Activated naive CD8-positive, alpha-beta T cell treated with anti-CD3 and anti-CD28 coated beads, Interleukin-2, amount 10 ng/mL, durations not matched to agents 7 days and 5 days (primary cell): ENCODE results near the gene ARHGEF10L. TPM values are rescaled to one million over a fixed set of nuclear protein-coding genes. Genes with fewer than 3 reads are reported as not detected.

Source experiments
- ATAC-seq: fragments of 150-1000 bp; cut with Tn5 transposase; one replicate; pipeline ENCODE4 v1.10.0; 2021; ENCODE audit warnings: low read depth, moderate library complexity
- POLR2A ChIA-PET: fragments of 350-600 bp; sonication (Branson Sonifier 250); formaldehyde crosslinking; loops from one replicate; lab custom pipeline; 2021; ENCODE audit warnings: antibody characterized with exemption; lab: Charles Lee
- DNase-seq: peaks from one replicate; pipeline ENCODE4 v3.0.0; 2021
- H3K27ac Mint-ChIP-seq: one replicate; pipeline ENCODE4 v1.8.0; 2022; ENCODE audit warnings: mild to moderate bottlenecking, mixed read lengths
- H3K27me3 Mint-ChIP-seq: one replicate; pipeline ENCODE4 v1.8.0; 2022; ENCODE audit warnings: mild to moderate bottlenecking, moderate library complexity, mixed read lengths
- H3K36me3 Mint-ChIP-seq: one replicate; pipeline ENCODE4 v1.8.0; 2021; ENCODE audit warnings: mild to moderate bottlenecking, mixed read lengths
- H3K4me1 Mint-ChIP-seq: one replicate; pipeline ENCODE4 v1.8.0; 2021; ENCODE audit warnings: mixed read lengths
- H3K4me3 Mint-ChIP-seq: one replicate; pipeline ENCODE4 v1.8.0; 2022; ENCODE audit warnings: mild to moderate bottlenecking, moderate library complexity, mixed read lengths
- H3K9me3 Mint-ChIP-seq: one replicate; pipeline ENCODE4 v1.8.0; 2021; ENCODE audit warnings: mixed read lengths
- total RNA-seq, 2 experiments: library from RNA; stranded (reverse); gene quantifications; one replicate each; pipeline ENCODE4 v1.2.3, GENCODE V29; 2021

ARHGEF10L gene
- total RNA-seq, 2 experiments from 2014 or later: 0.39 to 0.48 TPM

- H3K27me3 Mint-ChIP-seq: peaks cover 2% of the 10 kb centered on the region
- DNase-seq (no peak), ATAC-seq (no peak)
- no peak overlapping the region for H3K27ac Mint-ChIP-seq
- POLR2A ChIA-PET: no interaction called here
- no peaks in the 10 kb centered on the region for H3K9me3 Mint-ChIP-seq
- no peaks in the 10 kb centered on the region for H3K4me1 Mint-ChIP-seq
- no peaks in the 10 kb centered on the region for H3K36me3 Mint-ChIP-seq
- H3K4me3 Mint-ChIP-seq: no peak overlapping the region
Observed at GRCh38 chr1:17588048-17588871, 48.8 kb downstream of the ARHGEF10L start.

DNA sequence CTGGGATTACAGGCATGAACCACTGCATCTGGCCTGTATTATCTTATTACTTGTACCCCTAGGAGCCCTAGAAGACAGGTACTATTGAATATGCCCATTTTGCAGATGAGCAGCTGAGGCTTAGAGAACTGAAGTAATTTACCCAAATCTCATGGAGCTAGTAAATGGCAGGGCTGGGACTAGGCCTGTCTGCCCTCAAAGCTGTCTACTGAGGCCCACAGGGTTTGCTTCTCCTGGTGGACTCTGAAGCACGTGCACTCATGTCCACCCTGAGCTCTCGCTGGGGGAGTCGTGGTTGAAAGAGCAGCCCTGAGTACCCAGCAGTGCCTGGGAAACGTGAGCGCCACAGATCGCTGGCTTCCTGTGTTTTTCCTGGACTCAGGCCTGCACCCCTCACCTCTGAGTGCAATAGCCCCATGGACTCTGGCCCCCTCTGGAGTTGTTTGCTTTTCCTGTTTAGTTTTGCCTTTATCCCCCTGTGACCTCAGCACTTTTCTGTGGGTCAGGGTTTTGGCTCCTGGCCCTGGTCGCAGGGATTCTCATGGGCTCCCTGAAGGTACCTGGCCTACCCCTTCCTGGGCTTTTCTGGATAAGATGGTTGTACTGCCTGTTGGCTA is 52.4 kb downstream of the ARHGEF10L start:
- Mint-ChIP-seq H3K4me3 (no peak overlapping the region), H3K9me3 (no peaks in the 10 kb centered on the region), H3K27ac (no peak overlapping the region), H3K27me3 (peaks cover 2% of the 10 kb centered on the region), H3K4me1 (no peaks in the 10 kb centered on the region), H3K36me3 (no peaks in the 10 kb centered on the region)
- POLR2A ChIA-PET: no interaction called here
- ATAC-seq (no peak), DNase-seq (no peak)

DNA sequence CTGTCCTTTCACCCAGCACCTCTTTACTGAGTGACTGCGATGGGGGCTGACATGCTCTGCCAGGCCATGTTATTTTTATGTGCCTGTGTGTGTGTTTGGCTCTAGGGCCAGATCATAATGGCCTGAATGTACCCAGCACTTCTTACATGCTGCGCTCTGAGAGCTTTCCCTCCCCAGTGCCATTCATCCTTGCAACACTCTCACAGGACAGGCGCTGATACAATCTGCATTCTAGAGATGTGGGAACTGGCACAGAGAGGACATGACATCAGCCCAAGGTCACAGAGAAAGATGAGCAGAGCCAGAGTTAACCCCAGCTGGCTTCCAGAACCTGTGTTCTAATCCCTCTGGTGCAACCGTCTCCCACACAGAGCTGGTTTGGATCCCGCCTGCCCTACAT is 54.5 kb downstream of the ARHGEF10L start:
- H3K4me1 Mint-ChIP-seq: no peaks in the 10 kb centered on the region
- H3K27me3 Mint-ChIP-seq: peaks cover 7% of the 10 kb centered on the region
- POLR2A ChIA-PET: no interaction called here
- no peak for ATAC-seq
- no peak overlapping the region for H3K4me3 Mint-ChIP-seq
- H3K27ac Mint-ChIP-seq: no peak overlapping the region
- no peaks in the 10 kb centered on the region for H3K36me3 Mint-ChIP-seq
- DNase-seq: no peak
- no peaks in the 10 kb centered on the region for H3K9me3 Mint-ChIP-seq

- Mint-ChIP-seq H3K4me3 (no peak overlapping the region), H3K36me3 (no peaks in the 10 kb centered on the region), H3K4me1 (no peaks in the 10 kb centered on the region), H3K27me3 (peaks cover 6% of the 10 kb centered on the region), H3K27ac (no peak overlapping the region), H3K9me3 (no peaks in the 10 kb centered on the region)
- ATAC-seq (no peak), DNase-seq (no peak)
- POLR2A ChIA-PET: no interaction called here
Observed at GRCh38 chr1:17594690-17595601, 55.4 kb downstream of the ARHGEF10L start.

- peaks cover 6% of the 10 kb centered on the region for H3K27me3 Mint-ChIP-seq
- POLR2A ChIA-PET: no interaction called here
- H3K9me3 Mint-ChIP-seq: no peaks in the 10 kb centered on the region
- no peaks in the 10 kb centered on the region for H3K4me1 Mint-ChIP-seq
- no peak overlapping the region for H3K27ac Mint-ChIP-seq
- H3K4me3 Mint-ChIP-seq: no peak overlapping the region
- H3K36me3 Mint-ChIP-seq: no peaks in the 10 kb centered on the region
- no peak for ATAC-seq
- DNase-seq: no peak
Observed at GRCh38 chr1:17595602-17595925, 56.1 kb downstream of the ARHGEF10L start.

DNA sequence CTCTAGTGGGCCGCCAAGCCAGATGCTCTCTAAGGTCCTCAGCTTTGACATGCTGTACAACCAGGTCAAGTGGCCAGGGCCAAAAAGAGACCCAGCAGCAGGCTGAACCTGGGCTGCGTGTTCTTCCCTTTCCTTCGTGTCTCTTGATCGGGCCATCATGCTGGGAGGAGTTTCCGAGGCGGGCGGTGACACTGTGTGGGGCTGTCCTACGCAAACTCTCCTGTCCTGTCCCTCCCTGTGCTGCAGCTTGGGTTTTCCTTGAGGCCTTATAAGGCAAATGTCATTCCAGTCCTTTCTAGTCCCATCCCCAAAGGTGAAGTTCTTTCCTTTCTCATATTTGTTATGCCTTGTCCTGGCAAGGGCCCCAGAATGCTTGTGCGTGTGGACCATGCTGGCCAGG is 56.7 kb downstream of the ARHGEF10L start:
- no peak for DNase-seq
- H3K4me3 Mint-ChIP-seq: no peak overlapping the region
- no peak for ATAC-seq
- no peaks in the 10 kb centered on the region for H3K9me3 Mint-ChIP-seq
- H3K27me3 Mint-ChIP-seq: peaks cover 6% of the 10 kb centered on the region
- no peaks in the 10 kb centered on the region for H3K36me3 Mint-ChIP-seq
- no peak overlapping the region for H3K27ac Mint-ChIP-seq
- no peaks in the 10 kb centered on the region for H3K4me1 Mint-ChIP-seq
- POLR2A ChIA-PET: no interaction called here

DNA sequence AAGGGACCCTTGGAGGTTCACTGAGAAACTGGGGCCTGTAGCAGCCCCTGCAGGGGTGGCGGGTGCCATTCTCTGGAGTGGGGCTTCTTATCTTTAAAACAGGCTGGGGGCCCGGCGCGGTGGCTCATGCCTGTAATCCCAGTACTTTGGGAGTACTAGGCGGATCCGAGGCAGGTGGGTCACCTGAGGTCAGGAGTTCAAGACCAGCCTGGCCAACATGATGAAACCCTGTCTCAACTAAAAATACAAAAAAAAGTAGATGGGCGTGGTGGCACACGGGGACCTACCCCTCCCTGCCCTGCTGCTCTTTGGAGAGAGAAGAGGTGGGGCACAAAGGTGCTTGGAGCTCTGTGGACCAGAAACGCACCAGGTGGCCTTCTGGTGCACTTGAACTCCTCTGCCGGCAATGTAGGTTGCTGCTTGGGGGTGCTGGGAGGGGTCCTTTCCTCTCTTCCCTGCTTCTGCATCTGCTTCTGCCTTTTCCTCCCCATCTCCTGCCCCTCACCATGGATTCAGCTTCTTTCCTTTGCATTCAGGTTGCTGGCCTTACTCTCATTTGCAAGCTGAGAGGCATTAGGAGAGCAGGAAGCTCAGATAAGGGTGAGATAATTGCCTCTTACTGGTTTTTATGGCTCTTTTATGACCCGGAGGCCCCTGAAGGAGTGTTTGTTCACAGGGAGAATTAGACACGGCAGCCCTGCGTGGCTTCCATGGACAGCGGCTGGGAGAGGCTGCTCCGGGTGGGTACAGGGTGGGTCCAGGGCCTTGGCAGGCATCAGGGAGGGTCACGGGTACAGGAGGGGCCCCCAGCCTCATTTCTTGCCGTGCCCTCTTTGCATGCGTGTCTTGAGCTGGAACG is 57.4 kb downstream of the ARHGEF10L start:
- no peak overlapping the region for H3K27ac Mint-ChIP-seq
- POLR2A ChIA-PET: no interaction called here
- H3K36me3 Mint-ChIP-seq: no peaks in the 10 kb centered on the region
- ATAC-seq (no peak), DNase-seq (no peak)
- H3K9me3 Mint-ChIP-seq: no peaks in the 10 kb centered on the region
- no peaks in the 10 kb centered on the region for H3K4me1 Mint-ChIP-seq
- H3K4me3 Mint-ChIP-seq: no peak overlapping the region
- H3K27me3 Mint-ChIP-seq: peaks cover 6% of the 10 kb centered on the region

DNA sequence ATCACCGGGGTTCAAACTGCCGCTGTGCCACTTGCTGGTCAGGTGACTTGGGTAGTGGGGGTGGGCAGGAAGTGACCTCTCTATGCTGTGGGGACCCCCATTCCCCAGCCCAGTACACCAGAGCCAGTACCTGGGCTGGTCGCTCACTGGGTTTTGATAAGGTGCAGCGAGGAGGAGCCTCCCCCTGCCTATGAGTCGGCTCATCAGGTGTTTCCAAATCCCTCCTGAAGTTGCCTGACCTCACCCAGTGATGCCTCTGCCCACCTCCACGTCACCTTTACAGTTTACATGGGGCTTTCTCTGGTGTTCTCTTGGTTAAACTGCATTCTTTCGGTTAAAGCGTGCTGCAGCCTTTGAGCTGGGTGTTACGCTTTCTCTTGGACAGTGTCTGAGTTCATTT is 58.2 kb downstream of the ARHGEF10L start:
- POLR2A ChIA-PET: no interaction called here
- ATAC-seq: no peak
- DNase-seq: no peak
- Mint-ChIP-seq H3K27ac (no peak overlapping the region), H3K9me3 (no peaks in the 10 kb centered on the region), H3K4me1 (no peaks in the 10 kb centered on the region), H3K27me3 (peaks cover 6% of the 10 kb centered on the region), H3K4me3 (no peak overlapping the region), H3K36me3 (no peaks in the 10 kb centered on the region)

GRCh38 chr1:17598251-17598650 is 58.8 kb downstream of the ARHGEF10L start:
- POLR2A ChIA-PET: no interaction called here

GRCh38 chr1:17599291-17599953 is 59.9 kb downstream of the ARHGEF10L start:
- Mint-ChIP-seq H3K9me3 (no peaks in the 10 kb centered on the region), H3K4me3 (no peak overlapping the region), H3K36me3 (no peaks in the 10 kb centered on the region), H3K27me3 (peaks cover 6% of the 10 kb centered on the region), H3K4me1 (no peaks in the 10 kb centered on the region), H3K27ac (no peak overlapping the region)
- DNase-seq (no peak), ATAC-seq (no peak)
- POLR2A ChIA-PET: no interaction called here

More at GRCh38 chr1:17598251-17598650, 58.8 kb downstream of the ARHGEF10L start:
- Mint-ChIP-seq H3K9me3 (no peaks in the 10 kb centered on the region), H3K4me1 (no peaks in the 10 kb centered on the region), H3K4me3 (no peak overlapping the region), H3K27ac (no peak overlapping the region), H3K27me3 (peaks cover 6% of the 10 kb centered on the region), H3K36me3 (no peaks in the 10 kb centered on the region)
- DNase-seq: no peak
- ATAC-seq: no peak

DNA sequence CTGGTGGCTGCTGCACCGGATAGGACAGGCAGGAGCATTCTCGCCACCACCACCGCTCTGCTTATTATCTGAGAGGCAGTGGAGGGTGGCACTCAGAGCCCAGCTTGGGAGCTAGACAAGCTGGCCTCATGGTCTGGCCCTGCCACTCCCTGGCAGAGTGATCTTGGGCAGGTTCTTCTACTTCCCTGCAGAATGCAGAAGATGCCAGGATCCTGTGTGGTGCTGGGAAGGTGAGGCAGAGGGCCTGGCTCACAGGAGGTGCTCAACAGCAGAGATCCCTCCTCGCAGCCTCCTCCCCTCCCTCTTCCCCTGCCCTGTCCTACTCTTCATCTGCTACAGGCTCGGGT is 60.4 kb downstream of the ARHGEF10L start:
- Mint-ChIP-seq H3K4me3 (no peak overlapping the region), H3K9me3 (no peaks in the 10 kb centered on the region), H3K4me1 (no peaks in the 10 kb centered on the region), H3K27me3 (peaks cover 6% of the 10 kb centered on the region), H3K36me3 (no peaks in the 10 kb centered on the region), H3K27ac (no peak overlapping the region)
- no peak for DNase-seq
- no peak for ATAC-seq
- POLR2A ChIA-PET: no interaction called here

DNA sequence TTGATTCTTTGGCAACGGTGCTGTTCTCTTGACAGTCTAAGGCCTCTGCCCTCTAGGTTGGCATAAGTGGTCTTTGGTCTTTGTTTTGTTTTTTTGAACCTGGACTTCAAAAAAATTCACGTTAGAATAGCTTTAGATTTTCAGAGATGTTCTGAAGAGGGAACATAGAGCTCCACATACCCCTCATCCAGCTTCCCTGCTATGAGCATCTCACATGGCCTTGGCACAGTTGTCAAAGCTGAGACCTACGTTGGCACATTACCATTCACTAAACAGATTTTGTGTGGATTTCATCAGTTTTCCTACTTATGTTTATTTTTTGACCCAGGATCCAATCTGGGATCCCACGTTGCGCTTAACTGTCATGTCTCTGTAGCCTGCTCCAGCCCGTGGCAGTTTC is 60.8 kb downstream of the ARHGEF10L start:
- POLR2A ChIA-PET: no interaction called here
- ATAC-seq (no peak), DNase-seq (no peak)
- H3K27me3 Mint-ChIP-seq: peaks cover 6% of the 10 kb centered on the region
- no peak overlapping the region for H3K4me3 Mint-ChIP-seq
- H3K9me3 Mint-ChIP-seq: no peaks in the 10 kb centered on the region
- no peaks in the 10 kb centered on the region for H3K4me1 Mint-ChIP-seq
- H3K27ac Mint-ChIP-seq: no peak overlapping the region
- H3K36me3 Mint-ChIP-seq: no peaks in the 10 kb centered on the region
